ENCODE data around the gene DHX9. TPM values are rescaled to one million over a fixed set of nuclear protein-coding genes. Genes with fewer than 3 reads are reported as not detected.

The DHX9 gene
- total RNA-seq, 1 experiment from 2014 or later, result 218 TPM

DNA sequence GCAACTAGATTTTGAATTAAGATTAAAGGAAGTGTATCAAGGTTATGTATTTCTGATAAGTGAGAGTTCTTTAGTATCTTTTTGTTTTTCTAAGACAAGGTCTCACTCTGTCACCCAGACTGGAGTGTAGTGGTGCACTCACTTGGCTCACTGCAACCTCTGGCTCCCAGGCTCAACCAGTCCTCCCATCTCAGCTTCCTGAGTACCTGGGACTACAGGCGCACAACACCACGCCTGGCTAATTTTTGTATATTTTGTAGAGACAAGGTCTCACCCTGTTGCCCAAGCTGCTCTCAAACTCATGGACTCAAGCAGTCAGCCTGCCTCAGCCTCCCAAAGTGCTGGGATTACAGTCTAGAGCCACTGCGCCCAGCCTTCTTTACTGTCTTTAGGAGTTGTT is 33.7 kb downstream of the DHX9 start:
- Histone ChIP-seq H3K27me3 (replicated peaks; ENCODE audit: control insufficient read depth, insufficient read depth, low read length) (no peaks in the 10 kb centered on the region), H3K4me1 (no peaks in the 10 kb centered on the region), H3K9me3 (no peaks in the 10 kb centered on the region), H3K36me3 (ENCODE audit: control insufficient read depth, insufficient read depth, low read length) (peaks cover 3% of the 10 kb centered on the region), H3K4me3 (ENCODE audit: low read depth, low read length) (no peak overlapping the region)
- Mint-ChIP-seq H3K27me3 (ENCODE audit: insufficient read depth, unreplicated experiment) (no peaks in the 10 kb centered on the region), H3K36me3 (ENCODE audit: insufficient read depth, unreplicated experiment) (peaks cover 99% of the 10 kb centered on the region), H3K27ac (ENCODE audit: unreplicated experiment) (no peak overlapping the region), H3K4me1 (ENCODE audit: low read depth, unreplicated experiment) (no peaks in the 10 kb centered on the region), H3K4me3 (ENCODE audit: unreplicated experiment) (no peak overlapping the region), H3K9me3 (ENCODE audit: unreplicated experiment) (no peaks in the 10 kb centered on the region)
- POLR2A ChIA-PET, result interaction anchor here (0.6 kb wide), 1 partner anchor 621 kb away, joined by 9 read pairs; no protein-coding TSS in a partner anchor
- TF ChIP-seq, protein P1, sequence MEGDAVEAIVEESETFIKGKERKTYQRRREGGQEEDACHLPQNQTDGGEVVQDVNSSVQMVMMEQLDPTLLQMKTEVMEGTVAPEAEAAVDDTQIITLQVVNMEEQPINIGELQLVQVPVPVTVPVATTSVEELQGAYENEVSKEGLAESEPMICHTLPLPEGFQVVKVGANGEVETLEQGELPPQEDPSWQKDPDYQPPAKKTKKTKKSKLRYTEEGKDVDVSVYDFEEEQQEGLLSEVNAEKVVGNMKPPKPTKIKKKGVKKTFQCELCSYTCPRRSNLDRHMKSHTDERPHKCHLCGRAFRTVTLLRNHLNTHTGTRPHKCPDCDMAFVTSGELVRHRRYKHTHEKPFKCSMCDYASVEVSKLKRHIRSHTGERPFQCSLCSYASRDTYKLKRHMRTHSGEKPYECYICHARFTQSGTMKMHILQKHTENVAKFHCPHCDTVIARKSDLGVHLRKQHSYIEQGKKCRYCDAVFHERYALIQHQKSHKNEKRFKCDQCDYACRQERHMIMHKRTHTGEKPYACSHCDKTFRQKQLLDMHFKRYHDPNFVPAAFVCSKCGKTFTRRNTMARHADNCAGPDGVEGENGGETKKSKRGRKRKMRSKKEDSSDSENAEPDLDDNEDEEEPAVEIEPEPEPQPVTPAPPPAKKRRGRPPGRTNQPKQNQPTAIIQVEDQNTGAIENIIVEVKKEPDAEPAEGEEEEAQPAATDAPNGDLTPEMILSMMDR (IDR thresholded peaks at IDR 0.05; ENCODE audit: insufficient read depth in 1 of 2, low read depth in 1 of 2, low read length in 1 of 2, severe bottlenecking in 1 of 2, unreplicated experiment in 1 of 2), result no peak
- BruUV-seq (replicated peaks), result no TSS peak
- DNase-seq, result no peak
- intact Hi-C loops (cut with micrococcal nuclease; ENCODE audit: unreplicated experiment), result no loop called here
- CTCF ChIA-PET, result no interaction called here

DNA sequence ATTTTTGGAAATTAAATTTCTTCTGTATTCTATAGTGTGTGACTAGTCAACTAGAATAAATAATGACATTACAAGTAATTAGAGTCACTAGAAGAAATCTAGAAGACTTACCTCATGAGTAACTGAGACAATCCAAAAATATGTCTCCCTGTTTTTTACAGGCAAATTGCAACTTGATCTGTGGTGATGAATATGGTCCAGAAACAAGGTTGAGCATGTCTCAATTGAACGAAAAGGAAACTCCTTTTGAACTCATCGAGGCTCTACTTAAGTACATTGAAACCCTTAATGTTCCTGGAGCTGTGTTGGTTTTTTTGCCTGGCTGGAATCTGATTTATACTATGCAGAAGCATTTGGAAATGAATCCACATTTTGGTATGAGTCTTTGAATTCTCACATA is 36.7 kb downstream of the DHX9 start:
- ChIA-PET CTCF (no interaction called here), POLR2A (no interaction called here)
- Mint-ChIP-seq H3K9me3 (ENCODE audit: unreplicated experiment) (no peaks in the 10 kb centered on the region), H3K27ac (ENCODE audit: unreplicated experiment) (no peak overlapping the region), H3K27me3 (ENCODE audit: insufficient read depth, unreplicated experiment) (no peaks in the 10 kb centered on the region), H3K4me3 (ENCODE audit: unreplicated experiment) (no peak overlapping the region), H3K4me1 (ENCODE audit: low read depth, unreplicated experiment) (no peaks in the 10 kb centered on the region), H3K36me3 (ENCODE audit: insufficient read depth, unreplicated experiment) (peaks cover 100% of the 10 kb centered on the region)
- DNase-seq, result no peak
- Histone ChIP-seq H3K4me3 (ENCODE audit: low read depth, low read length) (no peak overlapping the region), H3K36me3 (ENCODE audit: control insufficient read depth, insufficient read depth, low read length) (peaks cover 3% of the 10 kb centered on the region), H3K4me1 (no peaks in the 10 kb centered on the region), H3K9me3 (no peaks in the 10 kb centered on the region), H3K27me3 (replicated peaks; ENCODE audit: control insufficient read depth, insufficient read depth, low read length) (no peaks in the 10 kb centered on the region)
- no TSS peak for BruUV-seq (replicated peaks)
- intact Hi-C loops (cut with micrococcal nuclease; ENCODE audit: unreplicated experiment), result no loop called here
- TF ChIP-seq, protein P1 (IDR thresholded peaks at IDR 0.05; ENCODE audit: insufficient read depth in 1 of 2, low read depth in 1 of 2, low read length in 1 of 2, severe bottlenecking in 1 of 2, unreplicated experiment in 1 of 2), result no peak

DNA sequence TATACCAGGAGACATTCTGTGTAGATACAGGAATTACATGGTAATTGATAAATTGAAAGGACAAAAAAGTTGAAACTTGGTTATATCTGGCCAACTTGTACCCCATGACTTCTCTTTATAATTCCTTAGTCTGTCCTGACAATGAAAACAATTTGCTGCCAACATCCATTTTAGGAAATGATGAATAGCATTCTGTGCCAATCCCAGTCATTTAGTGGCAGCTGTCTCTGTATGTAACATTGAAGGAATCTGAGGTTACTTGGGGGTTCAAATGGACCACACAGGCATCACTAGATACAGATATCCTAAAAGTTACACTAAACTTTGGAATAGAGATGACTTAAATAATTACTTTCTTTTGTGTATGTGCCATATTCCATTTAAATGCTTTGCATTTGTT is 38.2 kb downstream of the DHX9 start:
- POLR2A ChIA-PET, result no interaction called here
- peaks cover 100% of the 10 kb centered on the region for H3K36me3 Mint-ChIP-seq (ENCODE audit: insufficient read depth, unreplicated experiment)
- no peaks in the 10 kb centered on the region for H3K9me3 ChIP-seq
- intact Hi-C loops (cut with micrococcal nuclease; ENCODE audit: unreplicated experiment), result no loop called here
- no peaks in the 10 kb centered on the region for H3K4me1 Mint-ChIP-seq (ENCODE audit: low read depth, unreplicated experiment)
- TF ChIP-seq, protein P1 (IDR thresholded peaks at IDR 0.05; ENCODE audit: insufficient read depth in 1 of 2, low read depth in 1 of 2, low read length in 1 of 2, severe bottlenecking in 1 of 2, unreplicated experiment in 1 of 2), result no peak
- BruUV-seq (replicated peaks), result no TSS peak
- no peak for DNase-seq
- no peak overlapping the region for H3K4me3 Mint-ChIP-seq (ENCODE audit: unreplicated experiment)
- peaks cover 5% of the 10 kb centered on the region for H3K36me3 ChIP-seq (ENCODE audit: control insufficient read depth, insufficient read depth, low read length)
- H3K27me3 ChIP-seq (replicated peaks; ENCODE audit: control insufficient read depth, insufficient read depth, low read length), result no peaks in the 10 kb centered on the region; the same call in 1 of the 2 replicates
- no peak overlapping the region for H3K4me3 ChIP-seq (ENCODE audit: low read depth, low read length)
- CTCF ChIA-PET, result no interaction called here
- no peaks in the 10 kb centered on the region for H3K4me1 ChIP-seq
- H3K9me3 Mint-ChIP-seq (ENCODE audit: unreplicated experiment), result no peaks in the 10 kb centered on the region
- H3K27me3 Mint-ChIP-seq (ENCODE audit: insufficient read depth, unreplicated experiment), result no peaks in the 10 kb centered on the region
- no peak overlapping the region for H3K27ac Mint-ChIP-seq (ENCODE audit: unreplicated experiment)
